ENCODE measurements around the gene AOC3. TPM values are rescaled to one million over a fixed set of nuclear protein-coding genes. Genes with fewer than 3 reads are reported as not detected.

Gene AOC3
- total and polyA plus RNA-seq, 2 of the 13 experiments (the other 11 are each of a cell fraction or from before 2014, with no cell fraction given): 8.7 to 51.7 TPM

DNA sequence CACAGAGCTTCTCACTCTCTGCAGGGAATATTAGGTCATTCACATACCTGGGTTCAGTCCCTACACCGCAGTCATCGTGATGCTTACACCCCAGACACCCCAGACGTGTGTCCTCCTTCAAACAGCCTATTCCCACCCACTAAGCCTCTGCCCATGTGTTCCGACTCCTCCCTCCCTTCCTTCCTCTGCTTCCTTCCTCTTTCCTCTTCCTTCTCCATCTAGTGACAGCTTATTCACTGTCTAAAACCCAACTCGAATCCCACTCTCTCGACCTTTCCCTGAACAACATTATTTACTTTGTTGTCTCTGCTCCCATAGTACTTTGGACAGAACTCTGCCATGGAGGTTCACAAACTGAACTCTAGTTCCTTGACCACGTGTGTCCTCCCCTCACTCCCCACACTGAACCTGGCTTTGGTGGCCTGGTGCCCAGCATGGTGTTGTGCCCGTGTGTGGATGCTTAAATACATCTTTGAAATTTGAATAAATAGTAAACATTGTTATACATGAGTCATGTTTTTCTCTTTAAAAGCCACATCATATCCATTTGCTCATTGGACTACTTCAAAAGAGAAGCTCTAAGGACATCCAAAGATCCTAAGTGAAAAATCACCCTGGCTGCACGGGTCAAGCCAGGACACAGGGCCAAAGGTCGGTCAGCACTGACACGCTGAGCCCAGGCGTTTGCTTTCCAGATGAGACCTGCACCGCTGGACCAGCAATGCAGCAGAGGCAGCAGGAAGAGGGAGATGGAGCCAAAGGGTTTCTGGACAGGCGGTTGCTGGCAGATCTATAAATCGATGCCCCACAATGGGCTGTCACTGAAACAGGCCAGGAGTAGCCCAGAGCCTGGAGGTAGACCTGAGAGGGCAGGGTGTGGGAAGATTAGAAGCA, 35.5 kb downstream of the AOC3 start (continued):
- TF ChIP-seq, protein P1, sequence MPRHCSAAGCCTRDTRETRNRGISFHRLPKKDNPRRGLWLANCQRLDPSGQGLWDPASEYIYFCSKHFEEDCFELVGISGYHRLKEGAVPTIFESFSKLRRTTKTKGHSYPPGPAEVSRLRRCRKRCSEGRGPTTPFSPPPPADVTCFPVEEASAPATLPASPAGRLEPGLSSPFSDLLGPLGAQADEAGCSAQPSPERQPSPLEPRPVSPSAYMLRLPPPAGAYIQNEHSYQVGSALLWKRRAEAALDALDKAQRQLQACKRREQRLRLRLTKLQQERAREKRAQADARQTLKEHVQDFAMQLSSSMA (CRISPR knock-in tag; IDR thresholded peaks at IDR 0.05): no peak
- TF ChIP-seq SMARCC2 (IDR thresholded peaks at IDR 0.05) (no peak), ELF1 (CRISPR knock-in tag; IDR thresholded peaks at IDR 0.05) (no peak; the same call in none of the 2 replicates), REL (CRISPR knock-in tag; conservative IDR thresholded peaks at IDR 0.05) (peak; percentile 83; the same call in 1 of the 2 replicates), XBP1 (CRISPR knock-in tag; IDR thresholded peaks at IDR 0.05) (no peak), REXO4 (CRISPR knock-in tag; IDR thresholded peaks at IDR 0.05; ENCODE audit: borderline replicate concordance) (no peak), RBAK (CRISPR knock-in tag; IDR thresholded peaks at IDR 0.05) (peak; percentile 30; the same call in 1 of the 2 replicates), ZNF18 (CRISPR knock-in tag; IDR thresholded peaks at IDR 0.05; ENCODE audit: insufficient replicate concordance) (peak; percentile 47), ZNF572 (CRISPR knock-in tag; IDR thresholded peaks at IDR 0.05) (no peak), ZNF160 (CRISPR knock-in tag; IDR thresholded peaks at IDR 0.05) (no peak; the same call in 1 of the 2 replicates), BHLHE40 (IDR thresholded peaks at IDR 0.05; ENCODE audit: low read length) (peak; percentile 69), JARID2 (CRISPR knock-in tag; IDR thresholded peaks at IDR 0.05; ENCODE audit: insufficient replicate concordance) (no peak), ZNF44 (CRISPR knock-in tag; IDR thresholded peaks at IDR 0.05) (no peak), RNF2 (conservative IDR thresholded peaks at IDR 0.05; ENCODE audit: low read depth) (peak; percentile 45; the same call in 1 of the 2 replicates), ZBTB37 (CRISPR knock-in tag; IDR thresholded peaks at IDR 0.05) (peak; percentile 30), ZNF333 (CRISPR knock-in tag; IDR thresholded peaks at IDR 0.05; ENCODE audit: borderline replicate concordance) (no peak), ZNF180 (CRISPR knock-in tag; IDR thresholded peaks at IDR 0.05; ENCODE audit: borderline replicate concordance, low read depth) (0 out of 2 replicates have a peak, but pooled peaks have one; percentile 61), SRSF1 (optimal IDR thresholded peaks at IDR 0.05; ENCODE audit: low read depth, low read length) (no peak), ZNF556 (CRISPR knock-in tag; IDR thresholded peaks at IDR 0.05; ENCODE audit: borderline replicate concordance) (peak; percentile 93; the same call in 1 of the 2 replicates)
- TF ChIP-seq, protein P2, sequence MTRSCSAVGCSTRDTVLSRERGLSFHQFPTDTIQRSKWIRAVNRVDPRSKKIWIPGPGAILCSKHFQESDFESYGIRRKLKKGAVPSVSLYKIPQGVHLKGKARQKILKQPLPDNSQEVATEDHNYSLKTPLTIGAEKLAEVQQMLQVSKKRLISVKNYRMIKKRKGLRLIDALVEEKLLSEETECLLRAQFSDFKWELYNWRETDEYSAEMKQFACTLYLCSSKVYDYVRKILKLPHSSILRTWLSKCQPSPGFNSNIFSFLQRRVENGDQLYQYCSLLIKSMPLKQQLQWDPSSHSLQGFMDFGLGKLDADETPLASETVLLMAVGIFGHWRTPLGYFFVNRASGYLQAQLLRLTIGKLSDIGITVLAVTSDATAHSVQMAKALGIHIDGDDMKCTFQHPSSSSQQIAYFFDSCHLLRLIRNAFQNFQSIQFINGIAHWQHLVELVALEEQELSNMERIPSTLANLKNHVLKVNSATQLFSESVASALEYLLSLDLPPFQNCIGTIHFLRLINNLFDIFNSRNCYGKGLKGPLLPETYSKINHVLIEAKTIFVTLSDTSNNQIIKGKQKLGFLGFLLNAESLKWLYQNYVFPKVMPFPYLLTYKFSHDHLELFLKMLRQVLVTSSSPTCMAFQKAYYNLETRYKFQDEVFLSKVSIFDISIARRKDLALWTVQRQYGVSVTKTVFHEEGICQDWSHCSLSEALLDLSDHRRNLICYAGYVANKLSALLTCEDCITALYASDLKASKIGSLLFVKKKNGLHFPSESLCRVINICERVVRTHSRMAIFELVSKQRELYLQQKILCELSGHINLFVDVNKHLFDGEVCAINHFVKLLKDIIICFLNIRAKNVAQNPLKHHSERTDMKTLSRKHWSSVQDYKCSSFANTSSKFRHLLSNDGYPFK (CRISPR knock-in tag; IDR thresholded peaks at IDR 0.05; ENCODE audit: borderline replicate concordance): peak; percentile 77
- TF ChIP-seq, protein P3, sequence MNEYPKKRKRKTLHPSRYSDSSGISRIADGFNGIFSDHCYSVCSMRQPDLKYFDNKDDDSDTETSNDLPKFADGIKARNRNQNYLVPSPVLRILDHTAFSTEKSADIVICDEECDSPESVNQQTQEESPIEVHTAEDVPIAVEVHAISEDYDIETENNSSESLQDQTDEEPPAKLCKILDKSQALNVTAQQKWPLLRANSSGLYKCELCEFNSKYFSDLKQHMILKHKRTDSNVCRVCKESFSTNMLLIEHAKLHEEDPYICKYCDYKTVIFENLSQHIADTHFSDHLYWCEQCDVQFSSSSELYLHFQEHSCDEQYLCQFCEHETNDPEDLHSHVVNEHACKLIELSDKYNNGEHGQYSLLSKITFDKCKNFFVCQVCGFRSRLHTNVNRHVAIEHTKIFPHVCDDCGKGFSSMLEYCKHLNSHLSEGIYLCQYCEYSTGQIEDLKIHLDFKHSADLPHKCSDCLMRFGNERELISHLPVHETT (CRISPR knock-in tag; conservative IDR thresholded peaks at IDR 0.05): no peak; the same call in 1 of the 2 replicates

Data from HepG2 (cell line).